ENCODE results near the gene IFT57. TPM values are rescaled to one million over a fixed set of nuclear protein-coding genes. Genes with fewer than 3 reads are reported as not detected.

Gene IFT57
- total and polyA plus RNA-seq, 2 of the 8 experiments (the other 6 are each of a cell fraction or from before 2014, with no cell fraction given): 15.1 to 27.8 TPM

DNA sequence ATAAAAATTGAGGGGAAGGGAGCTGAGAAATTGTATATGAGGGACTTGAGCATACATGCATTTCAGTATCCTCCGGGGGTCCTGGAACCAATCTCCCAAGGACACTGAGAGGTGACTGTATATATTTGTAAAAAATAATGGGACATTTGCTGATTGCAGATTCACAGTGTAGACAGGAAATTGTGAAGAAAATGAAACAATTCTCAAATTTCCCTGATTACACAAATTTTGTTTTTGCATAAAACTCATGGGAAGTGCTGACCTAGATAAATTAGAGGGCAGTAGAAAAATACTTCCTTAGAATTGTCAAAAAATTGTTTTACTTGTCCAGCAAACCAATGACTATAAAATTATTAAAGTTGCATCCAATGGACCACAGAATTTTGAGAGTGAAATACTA is 64.0 kb downstream of the IFT57 start (continued):
- TF ChIP-seq CBX5 (IDR thresholded peaks at IDR 0.05; ENCODE audit: low read depth, low read length): no peak
- no peak for TF ChIP-seq GABPA (IDR thresholded peaks at IDR 0.05; ENCODE audit: borderline replicate concordance, insufficient read depth, low read length)
- TF ChIP-seq BRCA1 (IDR thresholded peaks at IDR 0.05; ENCODE audit: low read depth, low read length): no peak
- no peak for TF ChIP-seq JUND (IDR thresholded peaks at IDR 0.05; ENCODE audit: low read length)
